Measurements from ENCODE around the gene SLC1A5.
"Not testable (repeated sequence)": the region's sequence is repeated elsewhere in the genome, so short reads cannot be mapped to it uniquely, and the experiment has no call there.

Gene SLC1A5

DNA sequence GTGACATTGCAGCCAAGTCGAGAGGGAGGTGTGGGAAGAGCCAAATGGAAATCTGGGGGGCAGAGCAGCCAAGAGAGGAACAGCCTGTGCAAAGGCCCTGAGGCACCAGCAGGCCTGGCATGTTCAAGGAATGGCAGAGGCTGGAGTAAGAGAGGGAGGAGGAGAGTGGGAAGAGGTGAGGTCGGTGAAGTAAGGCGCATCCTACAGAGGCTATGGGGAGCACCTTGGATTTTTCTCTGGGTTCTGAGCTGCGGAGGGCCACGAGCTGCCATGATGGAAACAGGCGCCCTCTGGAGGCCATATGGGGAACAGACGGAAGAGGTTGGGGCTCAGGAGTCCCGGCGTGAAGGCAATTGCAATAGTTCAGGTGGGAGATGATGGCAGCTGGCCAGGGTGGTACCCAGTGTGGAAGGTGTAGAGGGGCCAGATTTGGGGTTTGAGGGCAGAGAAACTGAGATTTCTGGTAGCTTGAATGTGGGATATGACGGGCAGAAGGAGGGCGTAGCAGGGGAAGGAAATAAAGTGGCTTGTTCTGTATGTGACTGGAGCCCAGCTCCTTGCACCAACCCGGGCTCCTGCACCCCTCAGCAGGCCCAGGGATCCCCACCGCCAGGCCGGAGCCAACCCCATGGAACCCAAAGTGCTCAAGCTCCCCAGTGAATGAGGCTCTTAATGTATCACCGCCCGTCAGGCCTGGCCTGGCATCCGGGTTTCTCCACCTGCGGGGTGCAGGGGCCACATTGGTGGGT lies 21.7 kb downstream of the SLC1A5 start:
- Mint-ChIP-seq H3K9me3 (no peaks in the 10 kb centered on the region), H3K27me3 (ENCODE audit: low read depth, poor library complexity) (peaks cover 2% of the 10 kb centered on the region), H3K4me3 (no peak overlapping the region), H3K36me3 (ENCODE audit: low read depth) (peaks cover 10% of the 10 kb centered on the region), H3K27ac (no peak overlapping the region), H3K4me1 (no peaks in the 10 kb centered on the region)
- peak; percentile 53 for DNase-seq
- TF ChIP-seq CTCF (IDR thresholded peaks at IDR 0.05), result peak; percentile 55

DNA sequence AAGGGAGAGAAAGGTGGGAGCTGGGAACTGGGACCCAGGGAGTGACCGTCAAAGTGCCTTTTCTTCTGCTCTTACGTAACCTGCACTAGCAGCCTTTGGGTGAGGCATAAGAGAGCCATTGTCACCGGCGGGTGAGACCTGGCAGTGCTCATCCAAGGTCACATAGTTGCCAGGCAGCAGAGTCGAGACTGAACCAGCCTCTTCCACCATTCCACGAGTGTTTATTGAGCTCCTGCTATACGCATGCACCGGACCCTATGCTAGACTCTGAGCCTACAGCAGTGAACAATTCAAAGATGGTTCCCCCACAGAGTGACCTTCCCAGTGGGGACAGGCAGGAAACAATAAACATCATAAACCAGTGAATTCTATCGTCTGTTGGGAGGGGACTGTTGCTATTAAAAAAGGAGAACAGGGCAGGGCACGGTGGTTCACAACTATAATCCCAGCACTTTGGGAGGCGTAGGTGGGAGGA lies 23.5 kb downstream of the SLC1A5 start:
- H3K9me3 Mint-ChIP-seq, result no peaks in the 10 kb centered on the region
- peaks cover 5% of the 10 kb centered on the region for H3K36me3 Mint-ChIP-seq (ENCODE audit: low read depth)
- no peak for DNase-seq
- peaks cover 3% of the 10 kb centered on the region for H3K4me1 Mint-ChIP-seq
- no peak overlapping the region for H3K4me3 Mint-ChIP-seq
- H3K27ac Mint-ChIP-seq, result peak overlapping the region; percentile 75
- peaks cover 2% of the 10 kb centered on the region for H3K27me3 Mint-ChIP-seq (ENCODE audit: low read depth, poor library complexity)
- TF ChIP-seq CTCF (IDR thresholded peaks at IDR 0.05), result no peak

DNA sequence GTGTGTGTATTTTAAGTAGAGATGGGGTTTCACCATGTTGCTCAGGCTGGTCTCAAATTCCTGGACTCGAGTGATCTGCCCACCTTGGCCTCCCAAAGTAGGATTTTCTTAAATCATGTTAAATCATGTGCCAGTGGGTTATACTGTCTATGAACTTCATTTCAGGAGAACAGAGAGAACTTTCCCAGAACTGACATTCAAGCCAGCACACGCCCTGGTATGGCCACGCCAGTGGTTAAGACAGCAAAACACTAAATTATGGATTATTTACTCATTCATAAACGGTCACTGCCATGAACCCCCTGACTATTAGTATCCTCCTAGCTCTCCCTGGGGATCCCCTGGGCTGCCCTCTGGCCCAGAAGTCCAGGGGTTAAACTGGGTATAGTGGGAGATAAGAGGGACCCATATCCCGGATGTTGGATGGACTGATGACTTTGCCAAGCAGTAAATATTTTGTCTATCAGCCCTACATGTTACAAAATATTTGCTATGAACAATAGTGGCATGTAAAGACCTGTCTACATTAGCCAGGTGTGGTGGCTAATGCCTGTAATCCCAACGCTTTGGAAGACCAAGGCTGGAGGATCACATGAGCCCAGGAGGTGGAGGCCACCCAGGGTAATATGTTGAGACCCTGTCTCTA lies 26.0 kb downstream of the SLC1A5 start:
- Mint-ChIP-seq H3K27me3 (ENCODE audit: low read depth, poor library complexity) (peaks cover 2% of the 10 kb centered on the region), H3K4me3 (no peak overlapping the region), H3K4me1 (peaks cover 9% of the 10 kb centered on the region), H3K27ac (no peak overlapping the region), H3K9me3 (no peaks in the 10 kb centered on the region), H3K36me3 (ENCODE audit: low read depth) (peaks cover 11% of the 10 kb centered on the region)
- TF ChIP-seq CTCF (IDR thresholded peaks at IDR 0.05), result no peak
- no peak for DNase-seq

GRCh38 chr19:46761418-46761831 lies 27.0 kb downstream of the SLC1A5 start:
- Mint-ChIP-seq H3K27me3 (ENCODE audit: low read depth, poor library complexity) (no peaks in the 10 kb centered on the region), H3K4me1 (peaks cover 9% of the 10 kb centered on the region), H3K9me3 (no peaks in the 10 kb centered on the region), H3K36me3 (ENCODE audit: low read depth) (peaks cover 10% of the 10 kb centered on the region), H3K4me3 (no peak overlapping the region), H3K27ac (no peak overlapping the region)
- no peak for TF ChIP-seq CTCF (IDR thresholded peaks at IDR 0.05)
- no peak for DNase-seq

DNA sequence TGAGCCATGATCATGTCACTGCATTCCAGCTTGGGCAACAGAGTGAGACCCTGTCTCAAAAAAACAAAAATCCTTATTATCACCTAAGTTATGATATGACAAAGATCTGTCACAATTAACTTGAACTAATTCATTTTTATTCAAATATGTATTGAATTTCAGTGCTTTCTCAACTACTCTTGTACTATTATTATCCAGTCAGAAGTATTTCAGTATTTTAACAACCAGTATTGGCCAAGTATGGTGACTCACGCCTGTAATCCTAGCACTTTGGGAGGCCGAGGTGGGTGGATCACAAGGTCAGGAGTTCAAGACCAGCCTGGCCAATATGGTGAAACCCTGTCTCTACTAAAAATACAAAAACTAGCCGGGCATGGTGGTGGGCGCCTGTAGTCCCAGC lies 27.5 kb downstream of the SLC1A5 start:
- not testable (repeated sequence) for H3K4me1 Mint-ChIP-seq; H3K9me3 Mint-ChIP-seq; H3K27ac Mint-ChIP-seq; H3K27me3 Mint-ChIP-seq (ENCODE audit: low read depth, poor library complexity); DNase-seq; H3K36me3 Mint-ChIP-seq (ENCODE audit: low read depth); H3K4me3 Mint-ChIP-seq

DNA sequence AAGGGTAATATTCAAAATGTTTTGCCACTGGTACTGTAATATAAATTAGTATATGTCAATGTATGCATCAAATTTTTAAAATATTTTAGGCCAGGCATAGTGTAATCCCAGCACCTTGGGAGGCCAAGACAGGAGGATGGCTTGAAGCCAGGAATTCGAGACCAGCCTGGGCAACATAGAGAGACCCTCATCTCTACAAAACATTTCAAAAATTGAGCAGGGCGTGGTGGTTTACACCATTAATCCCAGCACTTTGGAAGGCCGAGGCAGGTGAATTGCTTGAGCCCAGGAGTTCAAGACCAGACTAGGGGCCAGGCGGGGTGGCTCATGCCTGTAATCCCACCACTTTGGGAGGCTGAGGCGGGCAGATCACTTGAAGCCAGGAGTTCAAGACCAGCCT lies 28.0 kb downstream of the SLC1A5 start:
- TF ChIP-seq CTCF (IDR thresholded peaks at IDR 0.05), result no peak
- DNase-seq, result no peak
- Mint-ChIP-seq H3K4me3 (no peak overlapping the region), H3K36me3 (ENCODE audit: low read depth) (peaks cover 10% of the 10 kb centered on the region), H3K27me3 (ENCODE audit: low read depth, poor library complexity) (no peaks in the 10 kb centered on the region), H3K4me1 (peaks cover 9% of the 10 kb centered on the region), H3K9me3 (no peaks in the 10 kb centered on the region), H3K27ac (no peak overlapping the region)
